NCI-H460 (cell line): ENCODE measurements around the gene SHROOM3. TPM values are rescaled to one million over a fixed set of nuclear protein-coding genes. Genes with fewer than 3 reads are reported as not detected.

ENCODE experiments used
- DNase-seq: peaks from one replicate; pipeline ENCODE4 v3.0.0-alpha.2; 2016; ENCODE audit warnings: low read depth; ENCODE audit errors: extremely low read depth
- total RNA-seq: library from RNA; depleted of rRNA; stranded (reverse); fragments of >200 nt; shearing (Covaris generic); gene quantifications from 2 replicates; pipeline ENCODE4 v1.2.3, GENCODE V29; 2014

Gene SHROOM3
- total RNA-seq, 1 experiment from 2014 or later, result 0.40 TPM

GRCh38 chr4:76733068-76733771, 298.2 kb downstream of the SHROOM3 start:
- DNase-seq, result no peak

DNA sequence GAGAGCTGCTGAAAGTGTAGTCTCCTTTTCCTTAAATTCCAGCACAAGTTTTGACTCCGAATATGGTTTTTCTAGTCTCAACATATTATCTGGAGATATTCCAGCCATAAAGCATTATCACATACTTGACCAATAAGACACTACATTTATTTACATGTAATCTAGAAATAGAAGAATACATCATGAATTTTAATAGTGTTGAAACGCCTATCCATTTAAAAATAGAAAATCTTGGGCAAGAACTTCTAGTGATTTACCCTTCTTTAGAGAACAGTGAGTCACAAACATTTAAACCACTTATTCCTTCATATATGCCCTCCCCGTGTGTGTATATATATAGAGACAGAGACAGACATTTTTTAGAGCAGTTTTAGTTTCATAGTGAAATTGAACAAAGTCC, 301.4 kb downstream of the SHROOM3 start:
- no peak for DNase-seq

- no peak for DNase-seq
Measured at GRCh38 chr4:76737180-76737579, 302.2 kb downstream of the SHROOM3 start.

DNA sequence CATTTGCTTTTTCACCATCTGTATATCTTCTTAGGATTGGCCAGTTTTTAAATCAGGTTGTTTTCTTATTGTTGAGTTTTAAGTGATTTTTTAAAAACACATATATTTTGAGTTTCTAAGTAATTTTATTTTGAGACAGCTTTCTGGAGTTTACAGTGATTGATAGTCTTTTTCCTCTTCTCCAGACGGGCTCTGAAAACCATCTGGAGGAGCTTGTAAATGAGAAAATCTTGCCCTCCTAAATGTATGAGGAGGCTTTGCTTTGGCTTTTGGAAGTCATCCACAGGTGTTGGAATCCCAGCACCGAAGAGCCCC, 302.7 kb downstream of the SHROOM3 start:
- DNase-seq, result no peak

- DNase-seq, result no peak
Measured at GRCh38 chr4:76738086-76738931, 303.3 kb downstream of the SHROOM3 start.

DNA sequence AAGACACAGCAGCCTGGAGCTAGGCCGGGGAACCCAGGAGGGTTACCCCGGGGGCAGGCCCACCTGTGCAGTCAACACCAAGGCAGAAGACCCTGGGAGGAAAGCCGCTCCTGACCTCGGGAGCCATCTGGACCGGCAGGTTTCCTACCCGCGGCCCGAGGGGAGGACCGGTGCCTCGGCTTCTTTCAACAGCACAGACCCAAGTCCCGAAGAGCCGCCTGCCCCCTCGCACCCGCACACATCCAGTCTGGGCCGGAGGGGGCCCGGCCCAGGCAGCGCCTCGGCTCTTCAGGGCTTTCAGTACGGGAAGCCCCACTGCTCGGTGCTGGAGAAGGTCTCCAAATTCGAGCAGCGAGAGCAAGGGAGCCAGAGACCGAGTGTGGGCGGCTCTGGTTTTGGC, 305.2 kb downstream of the SHROOM3 start:
- DNase-seq, result no peak

GRCh38 chr4:76740866-76741662, 306.0 kb downstream of the SHROOM3 start:
- DNase-seq, result no peak

- DNase-seq, result no peak
Measured at GRCh38 chr4:76741663-76742020, 306.6 kb downstream of the SHROOM3 start.

- no peak for DNase-seq
Measured at GRCh38 chr4:76744241-76744921, 309.4 kb downstream of the SHROOM3 start.

DNA sequence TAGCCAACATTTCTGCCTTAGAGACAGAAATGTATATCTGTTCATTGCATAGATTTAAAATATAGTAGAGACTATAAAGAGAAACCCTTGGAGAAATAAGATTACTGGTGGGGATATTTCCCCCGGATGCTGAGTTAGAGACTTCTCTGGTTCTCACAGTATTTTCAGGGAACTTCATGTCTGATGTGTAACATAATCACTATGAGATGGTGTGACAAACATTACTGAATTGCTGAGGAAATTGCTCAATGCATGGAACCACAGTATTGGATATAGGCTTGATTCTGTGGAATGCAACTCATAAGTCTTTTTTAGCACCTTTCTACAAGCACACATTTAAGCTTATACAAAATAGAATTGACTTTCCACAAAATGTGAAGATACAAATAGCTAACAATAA, 310.2 kb downstream of the SHROOM3 start:
- DNase-seq, result no peak

DNA sequence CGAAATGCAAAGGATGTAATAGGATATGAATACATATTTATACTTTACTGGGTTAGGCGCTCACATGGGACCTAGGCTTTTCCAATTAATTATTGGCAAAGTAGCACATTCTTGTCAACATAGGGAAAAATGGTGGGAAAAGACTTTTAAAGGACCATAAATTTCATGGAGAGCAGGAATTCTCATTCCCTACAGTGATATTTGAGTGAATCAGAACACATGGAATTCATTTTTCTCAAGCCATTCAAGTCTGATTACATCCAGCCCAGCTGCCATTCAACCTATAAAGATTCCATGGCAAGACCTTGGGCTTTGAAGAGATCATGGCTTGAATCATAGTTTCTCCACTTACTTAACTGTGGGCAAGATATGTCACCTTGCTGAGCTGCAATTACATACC, 312.5 kb downstream of the SHROOM3 start:
- DNase-seq, result no peak

- peak; percentile 36 for DNase-seq
Measured at GRCh38 chr4:76748649-76749048, 313.6 kb downstream of the SHROOM3 start.

GRCh38 chr4:76749355-76749754, 314.3 kb downstream of the SHROOM3 start:
- no peak for DNase-seq

- DNase-seq, result no peak
Measured at GRCh38 chr4:76750716-76751115, 315.7 kb downstream of the SHROOM3 start.

DNA sequence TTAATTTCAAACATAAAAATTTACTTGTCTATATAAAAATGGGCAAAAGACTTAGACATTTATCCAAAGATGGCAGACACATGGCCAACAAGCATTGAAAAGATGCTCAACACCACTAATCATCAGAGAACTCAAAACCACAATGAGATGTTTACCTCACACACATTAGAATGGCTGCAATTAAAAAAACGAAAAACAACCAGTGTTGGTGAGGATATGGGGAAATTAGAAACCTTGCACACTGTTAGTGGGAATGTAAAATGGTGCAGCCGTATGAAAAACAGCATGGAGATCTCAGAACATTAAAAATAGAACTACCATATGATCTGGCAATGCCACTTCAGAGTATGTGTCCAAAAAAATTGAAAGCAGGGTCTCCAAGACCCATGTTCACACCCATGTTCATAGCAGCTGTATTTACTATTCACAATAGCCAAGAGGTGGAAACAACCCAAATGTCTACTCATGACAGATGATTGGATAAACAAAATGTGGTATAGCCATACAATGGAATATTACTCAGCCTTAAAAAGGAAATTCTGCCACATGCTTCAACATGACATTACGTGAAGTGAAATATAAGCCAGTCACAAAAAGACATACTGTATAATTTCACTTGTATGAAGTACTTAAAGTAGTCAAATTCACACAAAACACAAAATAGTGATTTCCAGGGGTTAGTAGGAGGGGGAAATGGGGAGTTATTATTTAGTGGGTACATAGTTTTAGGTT, 316.7 kb downstream of the SHROOM3 start:
- no peak for DNase-seq

GRCh38 chr4:76752861-76753501, 318.0 kb downstream of the SHROOM3 start:
- peak; percentile 21 for DNase-seq

DNA sequence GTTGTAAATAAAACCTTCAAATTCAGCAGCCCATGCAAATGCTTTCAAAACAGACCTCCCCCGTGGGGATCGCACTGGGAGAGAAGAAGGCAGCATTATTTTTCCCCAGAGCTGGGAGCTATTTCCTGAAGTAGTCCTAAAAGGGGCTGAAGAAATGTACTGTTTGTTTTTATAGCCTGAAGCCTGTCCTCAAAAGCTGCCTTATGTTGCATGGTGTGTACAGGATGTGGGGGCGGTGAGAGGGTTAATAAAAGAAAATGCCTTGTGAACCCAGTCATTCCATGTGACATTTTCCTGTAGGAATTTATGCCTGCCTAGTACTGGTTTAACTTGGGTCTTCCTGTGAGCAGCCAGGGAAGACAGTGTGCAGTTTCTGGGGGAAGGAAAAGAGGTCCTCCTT, 318.8 kb downstream of the SHROOM3 start:
- no peak for DNase-seq

DNA sequence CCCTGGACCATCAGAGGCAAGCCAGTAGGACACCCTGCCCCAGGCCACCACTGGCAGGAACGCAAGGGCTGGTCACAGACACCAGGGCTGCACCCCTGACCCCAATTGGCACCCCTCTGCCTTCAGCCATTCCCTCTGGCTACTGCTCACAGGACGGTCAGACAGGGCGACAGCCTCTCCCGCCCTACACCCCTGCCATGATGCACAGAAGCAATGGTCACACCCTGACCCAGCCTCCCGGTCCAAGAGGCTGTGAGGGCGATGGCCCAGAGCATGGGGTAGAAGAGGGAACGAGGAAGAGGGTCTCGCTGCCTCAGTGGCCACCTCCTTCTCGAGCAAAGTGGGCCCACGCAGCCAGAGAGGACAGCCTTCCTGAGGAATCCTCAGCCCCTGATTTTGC, 319.4 kb downstream of the SHROOM3 start:
- no peak for DNase-seq

DNA sequence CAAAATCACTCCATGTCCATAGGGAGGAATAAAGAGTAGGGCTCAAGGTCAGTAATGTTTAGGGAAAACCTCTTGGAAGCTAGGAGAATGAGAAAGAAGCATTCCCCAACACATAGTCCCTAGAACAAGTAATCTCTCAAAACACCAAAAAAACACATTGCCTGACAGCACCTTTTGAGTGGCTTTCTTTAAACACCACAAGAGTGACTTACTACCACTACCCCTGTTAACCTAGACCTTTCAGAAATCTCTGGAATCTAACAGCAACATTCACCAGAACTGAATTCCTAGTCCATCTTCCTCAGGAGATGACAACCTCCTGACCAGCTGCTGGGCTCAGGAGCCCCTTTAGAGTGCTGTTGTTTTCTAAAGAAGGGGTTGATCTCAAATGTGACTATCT, 320.7 kb downstream of the SHROOM3 start:
- DNase-seq, result no peak

- no peak for DNase-seq
Measured at GRCh38 chr4:76756416-76756815, 321.4 kb downstream of the SHROOM3 start.
